GM23248 (cell line): ENCODE results near the gene SPATA12. TPM values are rescaled to one million over a fixed set of nuclear protein-coding genes. Genes with fewer than 3 reads are reported as not detected.

Source experiments
- DNase-seq: peaks from one replicate; pipeline ENCODE4 v3.0.0-alpha.2; 2015
- H2AFZ ChIP-seq: fragments of 200-600 bp; sonication (generic); 2 replicates; pipeline ENCODE4 v1.6.1; 2016; ENCODE audit warnings: antibody characterized with exemption
- H3F3A ChIP-seq: fragments of 200-600 bp; sonication (generic); 2 replicates; pipeline ENCODE4 v1.6.1; 2016; ENCODE audit warnings: mild to moderate bottlenecking, antibody characterized with exemption, mixed run types; ENCODE audit not compliant: insufficient read depth
- H3K27ac ChIP-seq: fragments of 200-600 bp; sonication (generic); 2 replicates; pipeline ENCODE4 v1.5.1; 2016; ENCODE audit warnings: mild to moderate bottlenecking
- H3K27me3 ChIP-seq: fragments of 200-600 bp; sonication (generic); replicated peaks from 2 replicates; pipeline ENCODE4 v1.6.1; 2016; ENCODE audit warnings: mild to moderate bottlenecking; ENCODE audit not compliant: insufficient read depth
- H3K36me3 ChIP-seq: fragments of 200-600 bp; sonication (generic); 2 replicates; pipeline ENCODE4 v1.6.1; 2016; ENCODE audit warnings: low read depth, mild to moderate bottlenecking
- H3K4me1 ChIP-seq: fragments of 200-600 bp; sonication (generic); 2 replicates; pipeline ENCODE4 v1.6.1; 2016; ENCODE audit warnings: mild to moderate bottlenecking; ENCODE audit not compliant: insufficient read depth
- H3K4me2 ChIP-seq: fragments of 200-600 bp; sonication (generic); one replicate; pipeline ENCODE4 v1.6.1; 2016; ENCODE audit warnings: mild to moderate bottlenecking; ENCODE audit not compliant: unreplicated experiment
- H3K4me3 ChIP-seq: fragments of 200-600 bp; sonication (generic); 2 replicates; pipeline ENCODE4 v1.5.1; 2016; ENCODE audit warnings: mild to moderate bottlenecking
- H3K79me2 ChIP-seq: fragments of 200-600 bp; sonication (generic); 2 replicates; pipeline ENCODE4 v1.6.1; 2016; ENCODE audit warnings: mild to moderate bottlenecking; ENCODE audit not compliant: insufficient read depth
- H3K9ac ChIP-seq: fragments of 200-600 bp; sonication (generic); 2 replicates; pipeline ENCODE4 v1.6.1; 2016; ENCODE audit warnings: mild to moderate bottlenecking
- H3K9me2 ChIP-seq: fragments of 200-600 bp; sonication (generic); 2 replicates; pipeline ENCODE4 v1.6.1; 2016; ENCODE audit warnings: mixed run types, mild to moderate bottlenecking, moderate library complexity; ENCODE audit not compliant: insufficient read depth
- H3K9me3 ChIP-seq: fragments of 200-600 bp; sonication (generic); one replicate; pipeline ENCODE4 v1.6.1; 2017; ENCODE audit warnings: low read depth
- H4K20me1 ChIP-seq: fragments of 200-600 bp; sonication (generic); 2 replicates; pipeline ENCODE4 v1.6.0; 2016; ENCODE audit not compliant: insufficient read depth
- EZH2 ChIP-seq: fragments of 200-600 bp; sonication (generic); IDR thresholded peaks from 2 replicates; pipeline ENCODE4 v1.6.1; 2018; ENCODE audit warnings: antibody characterized with exemption, mild to moderate bottlenecking; ENCODE audit not compliant: insufficient read depth, poor library complexity, severe bottlenecking
- EZH2phosphoT487 ChIP-seq: fragments of 200-600 bp; sonication (generic); IDR thresholded peaks from 2 replicates; pipeline ENCODE4 v1.6.1; 2018; ENCODE audit warnings: antibody characterized with exemption, moderate library complexity, mild to moderate bottlenecking, low read depth; ENCODE audit not compliant: insufficient read depth
- WGBS, 2 experiments: methylation state at CpG; one replicate each; pipeline ENCODE4 v1.1.6; 2015 to 2017; ENCODE audit warnings: low lambda C conversion rate in 2 of 2, low coverage in 1 of 2; ENCODE audit errors: missing lambda C conversion rate in 2 of 2; 5-methylcytosine and 5-hydroxymethylcytosine counted together
- in situ Hi-C: fragments of 300-500 bp; cut with MboI; formaldehyde crosslinking; loops from 2 replicates; pipeline ENCODE4 v1.15.0; 2020
- polyA plus RNA-seq: library from polyadenylated mRNA; unstranded; fragments of >200 nt; fragmentation: Nextera tagmentation; extraction: Ambion mirVana; gene quantifications from 2 replicates; pipeline ENCODE4 v1.2.1, GENCODE V29; 2016
- total RNA-seq: library from RNA; depleted of rRNA; stranded (reverse); fragments of >200 nt; shearing (Covaris generic); gene quantifications from 2 replicates; pipeline ENCODE4 v1.2.3, GENCODE V29; 2014

SPATA12 gene
- total and polyA plus RNA-seq, 2 experiments from 2014 or later = not detected

DNA sequence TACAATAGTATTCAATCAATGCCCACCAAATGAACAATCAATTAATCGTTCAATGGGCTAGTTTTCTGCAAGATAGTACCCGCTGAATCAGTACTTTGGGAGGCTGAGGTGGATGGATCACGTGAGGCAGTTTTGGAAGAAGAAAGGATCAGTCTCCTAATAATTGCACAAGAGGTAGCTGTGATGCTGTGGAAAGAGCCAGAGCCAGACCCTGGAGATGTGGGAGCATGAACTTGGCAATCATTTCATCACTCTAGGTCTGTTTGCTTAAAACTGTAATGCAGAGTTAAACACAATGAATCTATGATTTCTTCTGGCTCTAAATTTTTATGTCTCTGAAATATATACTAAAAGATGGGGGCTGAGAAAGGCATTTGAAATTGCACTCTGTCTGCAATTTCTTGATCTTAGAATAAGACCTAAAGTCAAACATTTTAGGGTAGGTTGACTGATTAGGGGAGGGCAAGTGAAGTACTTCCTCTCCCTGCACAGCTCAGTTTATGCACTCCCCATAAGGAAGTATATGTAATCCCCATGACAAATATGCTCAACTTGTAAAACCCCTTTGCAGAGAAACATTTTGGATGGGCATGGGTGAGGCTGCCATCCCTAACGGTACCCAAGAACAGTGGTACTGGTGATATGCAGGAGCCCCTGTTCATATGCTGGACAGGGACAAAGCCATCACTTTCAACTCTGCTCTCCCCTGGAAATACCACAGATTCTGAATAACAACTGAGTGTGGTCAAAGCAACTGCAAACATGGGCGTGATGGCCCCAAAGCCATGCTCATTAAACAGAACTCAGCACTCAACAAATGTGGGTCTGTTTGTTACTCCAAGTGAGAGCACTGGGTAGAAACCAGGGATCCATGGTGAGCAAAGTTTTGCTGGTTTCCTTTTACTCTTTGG lies 28.6 kb upstream of the SPATA12 start:
- Histone ChIP-seq H3K36me3 (no peaks in the 10 kb centered on the region), H3K27me3 (no peaks in the 10 kb centered on the region), H4K20me1 (no peaks in the 10 kb centered on the region), H3K4me2 (no peak overlapping the region), H3K9ac (no peak overlapping the region), H3K9me3 (no peaks in the 10 kb centered on the region), H3K27ac (no peak overlapping the region), H3K4me1 (no peaks in the 10 kb centered on the region), H3K79me2 (no peaks in the 10 kb centered on the region), H2AFZ (no peak overlapping the region), H3K9me2 (no peaks in the 10 kb centered on the region), H3K4me3 (no peak overlapping the region), H3F3A (no peaks in the 10 kb centered on the region)
- in situ Hi-C loops = no loop called here
- TF ChIP-seq EZH2phosphoT487 = no peak
- no peak for TF ChIP-seq EZH2
- DNase-seq = no peak
- WGBS, 2 experiments = 79 to 81% methylated on average over 5 of the region's 5 CpGs

DNA sequence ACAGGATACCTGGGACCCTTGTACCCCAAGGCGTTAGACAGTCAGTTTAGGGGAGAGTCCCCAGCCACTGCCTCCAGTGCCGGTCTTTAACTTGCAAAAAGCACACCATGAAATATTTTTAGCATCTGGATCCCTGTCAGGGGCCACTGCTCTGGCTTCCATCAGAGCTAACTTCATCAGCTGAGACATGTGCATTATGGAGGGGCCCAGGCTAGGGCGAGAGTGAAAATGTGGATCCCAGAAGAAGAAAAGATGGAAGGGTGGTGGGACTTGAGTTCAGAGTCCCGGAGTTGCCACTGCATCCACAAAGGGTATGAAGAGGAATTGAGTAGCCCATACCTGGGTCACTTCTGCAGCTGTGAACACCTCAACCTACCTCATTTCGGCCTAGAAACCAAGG lies 23.5 kb upstream of the SPATA12 start:
- no peaks in the 10 kb centered on the region for H3K4me1 ChIP-seq
- no peaks in the 10 kb centered on the region for H3F3A ChIP-seq
- no peak overlapping the region for H2AFZ ChIP-seq
- H3K4me2 ChIP-seq = no peak overlapping the region
- H3K9ac ChIP-seq = no peak overlapping the region
- H3K27me3 ChIP-seq = no peaks in the 10 kb centered on the region
- in situ Hi-C loops = no loop called here
- H3K36me3 ChIP-seq = no peaks in the 10 kb centered on the region
- TF ChIP-seq EZH2 (no peak), EZH2phosphoT487 (no peak)
- no peak overlapping the region for H3K27ac ChIP-seq
- H4K20me1 ChIP-seq = no peaks in the 10 kb centered on the region
- no peak overlapping the region for H3K4me3 ChIP-seq
- no peaks in the 10 kb centered on the region for H3K79me2 ChIP-seq
- H3K9me2 ChIP-seq = no peaks in the 10 kb centered on the region
- WGBS, 2 experiments = 51 to 58% methylated on average over 5 of the region's 5 CpGs
- H3K9me3 ChIP-seq = no peaks in the 10 kb centered on the region
- DNase-seq = no peak

DNA sequence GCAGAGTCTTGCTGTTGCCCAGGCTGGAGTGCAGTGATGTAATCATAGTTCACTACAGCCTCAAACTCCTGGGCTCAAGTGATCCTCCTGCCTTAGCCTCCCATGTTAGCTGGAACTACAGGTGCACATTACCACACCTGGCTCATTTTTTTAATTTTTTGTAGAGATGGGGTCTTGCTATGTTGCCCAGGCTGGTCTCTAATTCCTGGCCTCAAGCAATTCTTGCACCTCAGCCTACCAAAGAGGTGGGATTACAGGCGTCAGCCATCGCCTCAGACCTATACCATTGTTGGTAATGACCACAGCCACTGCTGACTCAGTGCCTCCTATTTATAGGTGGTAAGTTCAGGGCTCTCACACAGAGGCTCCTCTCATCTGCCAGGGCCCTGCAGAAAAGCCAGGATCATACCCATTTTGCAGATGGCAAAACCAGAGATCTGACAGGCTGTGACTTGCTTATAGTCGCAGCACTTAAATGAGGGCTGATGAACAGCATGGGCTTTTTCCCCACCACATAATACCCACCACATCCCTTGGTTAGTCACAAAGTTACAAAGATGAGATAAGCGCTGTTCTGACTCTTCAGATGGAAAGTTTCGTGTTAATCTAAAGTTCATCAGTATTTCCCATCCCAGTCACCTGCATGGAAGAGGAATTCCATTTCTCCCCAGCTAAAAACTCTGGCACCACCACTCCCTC lies 21.8 kb upstream of the SPATA12 start:
- Histone ChIP-seq H3K27ac (no peak overlapping the region), H3K9ac (no peak overlapping the region), H3K36me3 (no peaks in the 10 kb centered on the region), H3K4me3 (no peak overlapping the region), H3K4me1 (no peaks in the 10 kb centered on the region), H4K20me1 (no peaks in the 10 kb centered on the region), H3K4me2 (no peak overlapping the region), H3K9me3 (no peaks in the 10 kb centered on the region), H2AFZ (no peak overlapping the region), H3K9me2 (no peaks in the 10 kb centered on the region), H3F3A (no peaks in the 10 kb centered on the region), H3K79me2 (no peaks in the 10 kb centered on the region), H3K27me3 (no peaks in the 10 kb centered on the region)
- 95 to 98% methylated on average over 5 of the region's 5 CpGs for WGBS, 2 experiments
- no peak for DNase-seq
- TF ChIP-seq EZH2 (no peak), EZH2phosphoT487 (no peak)
- in situ Hi-C loops = no loop called here

DNA sequence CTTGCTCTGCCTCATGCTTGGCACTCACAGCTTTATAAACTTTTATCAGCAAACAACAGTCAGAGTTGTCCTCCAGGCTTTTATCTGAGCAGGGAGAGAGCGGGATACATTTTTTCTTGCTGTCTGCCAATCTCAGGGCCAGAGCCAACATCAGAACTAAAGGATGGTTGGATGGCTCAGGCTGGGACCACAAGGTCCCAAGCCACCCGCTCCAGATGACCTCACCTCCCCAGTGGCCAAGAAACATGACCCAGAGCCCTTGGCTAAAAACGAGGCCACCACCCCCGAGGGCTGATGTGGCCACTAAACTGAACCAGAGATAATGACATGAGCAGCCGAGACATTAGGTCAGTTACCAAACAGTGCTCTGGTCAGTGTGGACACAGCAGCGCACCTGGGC lies 18.8 kb upstream of the SPATA12 start:
- 37 to 43% methylated on average over 6 of the region's 6 CpGs for WGBS, 2 experiments
- no peak overlapping the region for H2AFZ ChIP-seq
- H3K9me2 ChIP-seq = no peaks in the 10 kb centered on the region
- in situ Hi-C loops = no loop called here
- no peak overlapping the region for H3K27ac ChIP-seq
- H3K4me2 ChIP-seq = no peak overlapping the region
- H4K20me1 ChIP-seq = no peaks in the 10 kb centered on the region
- TF ChIP-seq EZH2 (no peak), EZH2phosphoT487 (no peak)
- no peak overlapping the region for H3K4me3 ChIP-seq
- no peak for DNase-seq
- no peaks in the 10 kb centered on the region for H3K9me3 ChIP-seq
- no peaks in the 10 kb centered on the region for H3K79me2 ChIP-seq
- no peaks in the 10 kb centered on the region for H3K4me1 ChIP-seq
- H3K27me3 ChIP-seq = no peaks in the 10 kb centered on the region
- no peaks in the 10 kb centered on the region for H3K36me3 ChIP-seq
- H3F3A ChIP-seq = no peaks in the 10 kb centered on the region
- no peak overlapping the region for H3K9ac ChIP-seq
